C4-2B (cell line): ENCODE data around the gene RUNDC3A.

Source experiments
- CTCF ChIP-seq: fragments of 450-650 bp; conservative IDR thresholded peaks from 2 replicates; pipeline ENCODE4 v1.5.1; 2017; ENCODE audit warnings: mild to moderate bottlenecking
- ZFX ChIP-seq: fragments of 450-650 bp; IDR thresholded peaks from 2 replicates; pipeline ENCODE4 v1.6.1; 2017

GRCh38 chr17:44324571-44325275, 16.3 kb downstream of the RUNDC3A start, which contains the start of gene SLC25A39:
- TF ChIP-seq CTCF, result no peak
- TF ChIP-seq ZFX, result peak; percentile 80
